HEK293 (cell line): ENCODE measurements around the gene CDKN3.

Experiments used
- CTCF ChIA-PET: fragments of 350-600 bp; formaldehyde crosslinking; extraction: SDS; loops from one replicate; lab custom pipeline; 2021; ENCODE audit warnings: antibody characterized with exemption; lab: Yijun Ruan, JAX
- POLR2A ChIA-PET: fragments of 300-600 bp; formaldehyde crosslinking; extraction: SDS; loops from one replicate; lab custom pipeline; 2020; ENCODE audit warnings: antibody characterized with exemption, inconsistent platforms; lab: Yijun Ruan, JAX
- H3K27ac ChIP-seq: fragments of 200-500 bp; sonication (Bioruptor generic); 2 replicates; pipeline ENCODE4 v1.5.1; 2014; ENCODE audit warnings: low read depth, low read length, control low read depth, inconsistent platforms; ENCODE audit errors: extremely low read depth
- H3K36me3 ChIP-seq, 2 experiments: fragments of 200-500 bp in 1 of 2; sonication (Bioruptor generic) in 1 of 2; 1 replicate in 1 of 2; 2 replicates in 1 of 2; pipeline ENCODE4 v1.5.1; 2014 to 2017; ENCODE audit warnings: inconsistent platforms in 2 of 2, low read length in 2 of 2; ENCODE audit not compliant: control insufficient read depth in 2 of 2, insufficient read depth in 1 of 2
- H3K4me1 ChIP-seq: fragments of 200-500 bp; sonication (Bioruptor generic); 2 replicates; pipeline ENCODE4 v1.5.1; 2014; ENCODE audit warnings: mild to moderate bottlenecking, low read length, inconsistent platforms; ENCODE audit not compliant: control insufficient read depth, insufficient read depth
- H3K4me3 ChIP-seq: 2 replicates; pipeline ENCODE4 v1.5.1; 2011; ENCODE audit warnings: low read depth, mild to moderate bottlenecking, control low read depth, low read length, moderate library complexity
- H3K9me3 ChIP-seq: fragments of 200-500 bp; sonication (Bioruptor generic); 2 replicates; pipeline ENCODE4 v1.5.1; 2014; ENCODE audit warnings: low read depth, low read length, inconsistent platforms; ENCODE audit not compliant: control insufficient read depth, insufficient read depth
- BCL11B ChIP-seq: fragments of 450-650 bp; formaldehyde crosslinking; IDR thresholded peaks from 2 replicates; pipeline ENCODE4 v1.5.1; 2016; ENCODE audit warnings: low read depth, missing biosample characterization, missing genetic modification characterization
- HOXC10 ChIP-seq: sonication (generic); formaldehyde crosslinking; IDR thresholded peaks from 2 replicates; pipeline ENCODE4 v1.8.1; 2023; ENCODE audit warnings: mild to moderate bottlenecking, missing genetic modification reagents
- KLF10 ChIP-seq: fragments of 450-650 bp; IDR thresholded peaks from 2 replicates; pipeline ENCODE4 v1.5.1; 2018; ENCODE audit warnings: missing biosample characterization, mild to moderate bottlenecking, missing genetic modification characterization
- KLF9 ChIP-seq: fragments of 450-650 bp; formaldehyde crosslinking; IDR thresholded peaks from 2 replicates; pipeline ENCODE4 v1.5.1; 2016; ENCODE audit warnings: missing biosample characterization, missing genetic modification characterization, low read depth
- MEIS1 ChIP-seq: sonication (generic); formaldehyde crosslinking; IDR thresholded peaks from 2 replicates; pipeline ENCODE4 v1.8.1; 2022; ENCODE audit warnings: missing genetic modification reagents, mild to moderate bottlenecking, borderline replicate concordance
- SCRT2 ChIP-seq: fragments of 450-650 bp; formaldehyde crosslinking; IDR thresholded peaks from 2 replicates; pipeline ENCODE4 v1.5.1; 2016; ENCODE audit warnings: missing biosample characterization, missing genetic modification characterization
- SP3 ChIP-seq: fragments of 450-650 bp; formaldehyde crosslinking; IDR thresholded peaks from 2 replicates; pipeline ENCODE4 v1.5.1; 2016; ENCODE audit warnings: missing biosample characterization, missing genetic modification characterization
- YY2 ChIP-seq: fragments of 450-650 bp; formaldehyde crosslinking; IDR thresholded peaks from 2 replicates; pipeline ENCODE4 v1.5.1; 2016; ENCODE audit warnings: missing biosample characterization, missing genetic modification characterization
- ZFHX2 ChIP-seq: fragments of 450-650 bp; formaldehyde crosslinking; conservative IDR thresholded peaks from 2 replicates; pipeline ENCODE4 v1.5.1; 2016; ENCODE audit warnings: missing biosample characterization, missing genetic modification characterization
- ZNF112 ChIP-seq: fragments of 450-650 bp; formaldehyde crosslinking; IDR thresholded peaks from 2 replicates; pipeline ENCODE4 v1.5.0; 2017; ENCODE audit warnings: missing biosample characterization, missing genetic modification characterization
- ZNF138 ChIP-seq: fragments of 450-650 bp; formaldehyde crosslinking; IDR thresholded peaks from 2 replicates; pipeline ENCODE4 v1.5.1; 2016; ENCODE audit warnings: missing biosample characterization, missing genetic modification characterization, borderline replicate concordance
- ZNF146 ChIP-seq: fragments of 450-650 bp; formaldehyde crosslinking; IDR thresholded peaks from 2 replicates; pipeline ENCODE4 v1.5.1; 2016; ENCODE audit warnings: missing biosample characterization, missing genetic modification characterization
- ZNF175 ChIP-seq: fragments of 450-650 bp; formaldehyde crosslinking; IDR thresholded peaks from 2 replicates; pipeline ENCODE4 v1.5.1; 2016; ENCODE audit warnings: missing biosample characterization, missing genetic modification characterization
- ZNF2 ChIP-seq: fragments of 450-650 bp; formaldehyde crosslinking; IDR thresholded peaks from 2 replicates; pipeline ENCODE4 v1.5.1; 2016; ENCODE audit warnings: missing biosample characterization, missing genetic modification characterization
- ZNF211 ChIP-seq: fragments of 450-650 bp; formaldehyde crosslinking; IDR thresholded peaks from 2 replicates; pipeline ENCODE4 v1.5.1; 2016; ENCODE audit warnings: low read depth, missing biosample characterization, missing genetic modification characterization
- ZNF26 ChIP-seq: fragments of 450-650 bp; formaldehyde crosslinking; IDR thresholded peaks from 2 replicates; pipeline ENCODE4 v1.5.1; 2016; ENCODE audit warnings: missing biosample characterization, missing genetic modification characterization
- ZNF266 ChIP-seq: fragments of 450-650 bp; formaldehyde crosslinking; IDR thresholded peaks from 2 replicates; pipeline ENCODE4 v1.5.1; 2016; ENCODE audit warnings: missing biosample characterization, missing genetic modification characterization, low read depth
- ZNF302 ChIP-seq: fragments of 450-650 bp; formaldehyde crosslinking; IDR thresholded peaks from 2 replicates; pipeline ENCODE4 v1.5.1; 2016; ENCODE audit warnings: missing biosample characterization, missing genetic modification characterization, low read depth
- ZNF48 ChIP-seq: fragments of 450-650 bp; formaldehyde crosslinking; IDR thresholded peaks from 2 replicates; pipeline ENCODE4 v1.5.1; 2016; ENCODE audit warnings: missing biosample characterization, missing genetic modification characterization
- ZNF530 ChIP-seq: fragments of 450-650 bp; formaldehyde crosslinking; IDR thresholded peaks from 2 replicates; pipeline ENCODE4 v1.5.1; 2016; ENCODE audit warnings: low read depth, missing biosample characterization, missing genetic modification characterization
- ZNF670 ChIP-seq: fragments of 450-650 bp; formaldehyde crosslinking; IDR thresholded peaks from 2 replicates; pipeline ENCODE4 v1.5.1; 2016; ENCODE audit warnings: missing biosample characterization, missing genetic modification characterization, low read depth
- ZNF692 ChIP-seq: fragments of 450-650 bp; formaldehyde crosslinking; IDR thresholded peaks from 2 replicates; pipeline ENCODE4 v1.5.1; 2016; ENCODE audit warnings: missing biosample characterization, missing genetic modification characterization
- ZNF704 ChIP-seq: fragments of 450-650 bp; formaldehyde crosslinking; IDR thresholded peaks from 2 replicates; pipeline ENCODE4 v1.5.1; 2016; ENCODE audit warnings: missing biosample characterization, missing genetic modification characterization
- ZNF830 ChIP-seq: fragments of 450-650 bp; IDR thresholded peaks from 2 replicates; pipeline ENCODE4 v1.5.0; 2018; ENCODE audit warnings: missing biosample characterization, missing genetic modification characterization, low read depth, mild to moderate bottlenecking, moderate library complexity
- ZSCAN16 ChIP-seq: fragments of 450-650 bp; formaldehyde crosslinking; IDR thresholded peaks from 2 replicates; pipeline ENCODE4 v1.5.1; 2016; ENCODE audit warnings: missing biosample characterization, missing genetic modification characterization
- ZSCAN5A ChIP-seq: fragments of 450-650 bp; formaldehyde crosslinking; IDR thresholded peaks from 2 replicates; pipeline ENCODE4 v1.5.1; 2016; ENCODE audit warnings: missing biosample characterization, missing genetic modification characterization

CDKN3 gene

GRCh38 chr14:54427871-54428270 is 31.1 kb downstream of the CDKN3 start (continued):
- no peak for TF ChIP-seq MEIS1 (CRISPR knock-in tag)
- no peak for TF ChIP-seq ZSCAN5A (tag by site-specific recombination)
- no peak for TF ChIP-seq ZNF48 (tag by site-specific recombination)
- TF ChIP-seq SCRT2 (tag by site-specific recombination), result no peak
- no peak for TF ChIP-seq ZNF704 (tag by site-specific recombination)
- TF ChIP-seq BCL11B (tag by site-specific recombination), result no peak
- TF ChIP-seq KLF9 (tag by site-specific recombination), result no peak
- TF ChIP-seq ZNF266 (tag by site-specific recombination), result no peak
- TF ChIP-seq ZNF26, result no peak

GRCh38 chr14:54428527-54428926 is 31.7 kb downstream of the CDKN3 start:
- no peak for TF ChIP-seq ZNF112 (tag by site-specific recombination)
- no peak for TF ChIP-seq ZNF530
- TF ChIP-seq ZNF26, result no peak
- no peak for TF ChIP-seq SP3
- no peak for TF ChIP-seq ZNF302 (tag by site-specific recombination)
- TF ChIP-seq ZNF830 (tag by site-specific recombination), result no peak
- no peak for TF ChIP-seq ZFHX2 (tag by site-specific recombination)
- no peak for TF ChIP-seq ZNF692 (tag by site-specific recombination)
- no peak for TF ChIP-seq ZNF175 (tag by site-specific recombination)
- no peak for TF ChIP-seq ZNF146 (tag by site-specific recombination)
- no peak for TF ChIP-seq ZNF211
- TF ChIP-seq HOXC10 (CRISPR knock-in tag), result no peak
- no peak for TF ChIP-seq ZSCAN16
- TF ChIP-seq YY2 (tag by site-specific recombination), result no peak
- TF ChIP-seq ZNF670 (tag by site-specific recombination), result no peak
- TF ChIP-seq KLF10, result no peak
- TF ChIP-seq ZNF138 (tag by site-specific recombination), result no peak
- no peak for TF ChIP-seq BCL11B (tag by site-specific recombination)
- TF ChIP-seq ZNF2 (tag by site-specific recombination), result no peak
- TF ChIP-seq, all 188 proteins: peak for 0
- Histone ChIP-seq H3K4me1 (no peaks in the 10 kb centered on the region; the same call in 1 of the 2 replicates), H3K4me3 (no peak overlapping the region), H3K27ac (no peak overlapping the region), H3K9me3 (no peaks in the 10 kb centered on the region), H3K36me3 (peaks cover 39 to 78% of the 10 kb centered on the region in 2 experiments)
- CTCF ChIA-PET, result no interaction called here
- POLR2A ChIA-PET, result no interaction called here
